ENCODE measurements around the gene NTF3. TPM values are rescaled to one million over a fixed set of nuclear protein-coding genes. Genes with fewer than 3 reads are reported as not detected.

Gene NTF3
- total RNA-seq, 1 donor from 2014 or later = 1.2 TPM

DNA sequence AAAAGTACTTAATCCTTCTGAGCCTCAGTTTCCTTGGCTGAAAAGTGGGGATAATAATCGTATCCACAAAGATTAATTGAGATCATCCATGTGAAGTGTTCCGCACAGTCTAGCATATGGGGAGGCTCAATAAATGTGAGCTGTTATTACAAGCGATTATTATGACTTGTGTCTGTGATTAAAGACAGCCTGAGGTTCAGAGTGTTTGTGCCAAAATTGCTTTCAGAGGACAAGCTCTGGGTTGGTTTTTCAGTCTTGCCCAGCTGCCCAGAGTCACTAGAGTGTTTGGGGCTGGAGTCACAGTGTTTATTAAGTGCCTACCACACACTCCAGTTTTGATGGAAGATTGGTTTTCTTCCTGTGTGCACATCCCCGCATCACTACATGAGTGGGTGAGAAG, 53.5 kb downstream of the NTF3 start:
- Histone ChIP-seq H3K9me3 (no peaks in the 10 kb centered on the region), H3K4me3 (no peak overlapping the region), H3K27me3 (ENCODE audit: low read depth) (peaks cover 4% of the 10 kb centered on the region), H3K36me3 (no peaks in the 10 kb centered on the region), H3K27ac (no peak overlapping the region), H3K4me1 (no peaks in the 10 kb centered on the region)
- TF ChIP-seq, protein P1, sequence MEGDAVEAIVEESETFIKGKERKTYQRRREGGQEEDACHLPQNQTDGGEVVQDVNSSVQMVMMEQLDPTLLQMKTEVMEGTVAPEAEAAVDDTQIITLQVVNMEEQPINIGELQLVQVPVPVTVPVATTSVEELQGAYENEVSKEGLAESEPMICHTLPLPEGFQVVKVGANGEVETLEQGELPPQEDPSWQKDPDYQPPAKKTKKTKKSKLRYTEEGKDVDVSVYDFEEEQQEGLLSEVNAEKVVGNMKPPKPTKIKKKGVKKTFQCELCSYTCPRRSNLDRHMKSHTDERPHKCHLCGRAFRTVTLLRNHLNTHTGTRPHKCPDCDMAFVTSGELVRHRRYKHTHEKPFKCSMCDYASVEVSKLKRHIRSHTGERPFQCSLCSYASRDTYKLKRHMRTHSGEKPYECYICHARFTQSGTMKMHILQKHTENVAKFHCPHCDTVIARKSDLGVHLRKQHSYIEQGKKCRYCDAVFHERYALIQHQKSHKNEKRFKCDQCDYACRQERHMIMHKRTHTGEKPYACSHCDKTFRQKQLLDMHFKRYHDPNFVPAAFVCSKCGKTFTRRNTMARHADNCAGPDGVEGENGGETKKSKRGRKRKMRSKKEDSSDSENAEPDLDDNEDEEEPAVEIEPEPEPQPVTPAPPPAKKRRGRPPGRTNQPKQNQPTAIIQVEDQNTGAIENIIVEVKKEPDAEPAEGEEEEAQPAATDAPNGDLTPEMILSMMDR (IDR thresholded peaks at IDR 0.05) = no peak
- DNase-seq (no peak), ATAC-seq (no peak)
- intact Hi-C loops (cut with DNase I) = no loop called here

DNA sequence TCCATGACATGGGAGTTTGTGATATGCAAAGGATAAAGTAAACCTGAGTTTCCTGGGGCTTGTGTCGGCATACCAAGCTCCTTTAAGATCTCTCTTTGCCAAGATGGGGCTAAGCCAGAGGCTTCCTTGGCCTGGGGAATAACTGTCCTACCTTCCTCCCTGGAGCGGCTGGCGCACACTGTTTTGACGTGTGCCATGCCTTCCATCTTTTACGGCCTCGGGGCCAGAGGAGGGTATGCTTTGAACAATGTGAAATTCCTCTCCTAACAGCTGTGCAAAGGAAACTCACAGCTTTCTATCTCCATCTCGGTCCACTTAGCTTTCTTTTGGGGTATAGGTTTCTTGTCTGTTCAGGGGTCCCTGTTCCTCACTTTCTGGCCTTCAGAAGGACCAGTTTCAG, 55.2 kb downstream of the NTF3 start:
- Histone ChIP-seq H3K4me1 (no peaks in the 10 kb centered on the region), H3K27ac (no peak overlapping the region), H3K9me3 (no peaks in the 10 kb centered on the region), H3K27me3 (ENCODE audit: low read depth) (no peaks in the 10 kb centered on the region), H3K4me3 (no peak overlapping the region), H3K36me3 (no peaks in the 10 kb centered on the region)
- DNase-seq = no peak
- TF ChIP-seq, protein P1 (IDR thresholded peaks at IDR 0.05) = no peak
- no peak for ATAC-seq
- intact Hi-C loops (cut with DNase I) = no loop called here

DNA sequence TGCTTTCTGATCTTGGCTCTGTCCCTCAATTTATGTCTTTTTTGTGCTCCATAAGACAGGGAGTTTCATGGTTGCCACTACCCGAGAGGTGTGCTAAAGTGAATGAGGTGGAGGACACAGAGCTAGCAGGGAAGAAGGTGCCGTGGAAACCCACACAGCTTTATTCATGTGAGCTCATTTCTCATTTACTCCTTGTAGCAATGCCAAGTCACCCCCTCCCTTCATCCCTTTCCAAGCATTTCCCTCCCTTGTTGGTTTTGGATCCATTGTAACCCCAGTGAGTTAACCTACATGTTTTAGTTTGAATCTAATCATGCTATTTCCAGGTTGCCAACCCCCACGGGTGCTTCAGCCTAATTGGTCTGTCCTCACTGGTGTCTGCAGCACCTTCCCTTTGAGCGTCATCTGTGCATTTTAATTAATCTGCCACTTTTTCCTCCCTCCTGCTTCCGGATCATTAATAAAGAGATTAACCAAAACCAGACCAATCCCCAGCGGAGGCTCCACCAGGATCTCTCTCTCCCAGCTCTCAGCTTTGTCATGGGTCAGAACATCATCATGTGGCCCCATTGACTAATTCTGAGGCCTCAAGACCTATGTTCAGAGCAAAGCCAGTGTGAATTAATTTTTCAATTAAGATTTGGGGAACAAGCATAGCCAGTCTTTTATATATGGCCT, 56.2 kb downstream of the NTF3 start:
- TF ChIP-seq, protein P1 (IDR thresholded peaks at IDR 0.05) = no peak
- intact Hi-C loops (cut with DNase I) = no loop called here
- Histone ChIP-seq H3K4me3 (no peak overlapping the region), H3K27me3 (ENCODE audit: low read depth) (no peaks in the 10 kb centered on the region), H3K4me1 (no peaks in the 10 kb centered on the region), H3K36me3 (no peaks in the 10 kb centered on the region), H3K9me3 (no peaks in the 10 kb centered on the region), H3K27ac (no peak overlapping the region)
- DNase-seq = no peak
- ATAC-seq = no peak

DNA sequence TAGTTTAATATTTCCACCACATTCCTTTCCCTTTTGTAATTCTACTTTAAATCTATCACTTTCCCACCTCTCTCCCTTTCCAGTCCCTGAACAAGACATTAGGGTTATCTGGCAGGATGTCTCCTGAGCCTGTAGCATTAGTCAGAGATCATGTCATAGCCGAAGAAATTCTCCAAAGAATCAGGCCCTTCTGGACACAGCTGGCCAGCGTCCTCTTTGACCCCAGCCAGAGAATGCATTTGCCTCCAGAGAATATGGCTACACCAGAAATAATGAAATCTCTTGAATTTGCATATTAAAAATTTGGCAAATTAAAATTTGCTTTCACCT, 56.7 kb downstream of the NTF3 start:
- H3K36me3 ChIP-seq = no peaks in the 10 kb centered on the region
- H3K9me3 ChIP-seq = no peaks in the 10 kb centered on the region
- H3K4me3 ChIP-seq = no peak overlapping the region
- ATAC-seq (no peak), DNase-seq (no peak)
- no peak overlapping the region for H3K27ac ChIP-seq
- TF ChIP-seq, protein P1 (IDR thresholded peaks at IDR 0.05) = no peak
- intact Hi-C loops (cut with DNase I) = no loop called here
- no peaks in the 10 kb centered on the region for H3K27me3 ChIP-seq (ENCODE audit: low read depth)
- H3K4me1 ChIP-seq = no peaks in the 10 kb centered on the region

DNA sequence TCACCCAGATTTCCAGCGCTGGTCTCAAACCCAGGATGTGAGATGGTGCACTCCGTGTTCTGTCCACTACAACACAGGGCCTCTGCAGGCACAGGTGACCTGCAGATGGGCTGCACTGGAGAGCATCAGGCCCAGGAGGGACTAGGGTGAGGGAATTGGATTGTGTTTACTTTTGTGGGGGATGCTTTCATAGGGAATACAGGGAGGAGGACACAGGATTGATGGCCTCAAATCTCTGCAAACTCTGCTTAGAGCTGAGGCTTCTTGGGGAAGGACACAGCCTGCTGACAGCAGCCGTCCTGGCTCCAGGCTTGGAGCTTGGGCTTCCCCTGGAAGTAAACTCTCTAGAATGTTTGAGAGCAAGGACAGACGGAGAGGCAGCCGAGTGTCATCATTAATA, 57.1 kb downstream of the NTF3 start:
- TF ChIP-seq, protein P1 (IDR thresholded peaks at IDR 0.05) = no peak
- no peak for ATAC-seq

More for the DNA sequence above, 57.1 kb downstream of the NTF3 start:
- no peaks in the 10 kb centered on the region for H3K27me3 ChIP-seq (ENCODE audit: low read depth)
- DNase-seq = no peak
- no peaks in the 10 kb centered on the region for H3K36me3 ChIP-seq
- no peaks in the 10 kb centered on the region for H3K9me3 ChIP-seq
- H3K4me1 ChIP-seq = no peaks in the 10 kb centered on the region
- H3K27ac ChIP-seq = no peak overlapping the region
- H3K4me3 ChIP-seq = no peak overlapping the region
- intact Hi-C loops (cut with DNase I) = no loop called here
